ENCODE measurements around the gene AVP.
"Not testable (repeated sequence)": the region's sequence is repeated elsewhere in the genome, so short reads cannot be mapped to it uniquely, and the experiment has no call there.

AVP gene, protein sequence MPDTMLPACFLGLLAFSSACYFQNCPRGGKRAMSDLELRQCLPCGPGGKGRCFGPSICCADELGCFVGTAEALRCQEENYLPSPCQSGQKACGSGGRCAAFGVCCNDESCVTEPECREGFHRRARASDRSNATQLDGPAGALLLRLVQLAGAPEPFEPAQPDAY

DNA sequence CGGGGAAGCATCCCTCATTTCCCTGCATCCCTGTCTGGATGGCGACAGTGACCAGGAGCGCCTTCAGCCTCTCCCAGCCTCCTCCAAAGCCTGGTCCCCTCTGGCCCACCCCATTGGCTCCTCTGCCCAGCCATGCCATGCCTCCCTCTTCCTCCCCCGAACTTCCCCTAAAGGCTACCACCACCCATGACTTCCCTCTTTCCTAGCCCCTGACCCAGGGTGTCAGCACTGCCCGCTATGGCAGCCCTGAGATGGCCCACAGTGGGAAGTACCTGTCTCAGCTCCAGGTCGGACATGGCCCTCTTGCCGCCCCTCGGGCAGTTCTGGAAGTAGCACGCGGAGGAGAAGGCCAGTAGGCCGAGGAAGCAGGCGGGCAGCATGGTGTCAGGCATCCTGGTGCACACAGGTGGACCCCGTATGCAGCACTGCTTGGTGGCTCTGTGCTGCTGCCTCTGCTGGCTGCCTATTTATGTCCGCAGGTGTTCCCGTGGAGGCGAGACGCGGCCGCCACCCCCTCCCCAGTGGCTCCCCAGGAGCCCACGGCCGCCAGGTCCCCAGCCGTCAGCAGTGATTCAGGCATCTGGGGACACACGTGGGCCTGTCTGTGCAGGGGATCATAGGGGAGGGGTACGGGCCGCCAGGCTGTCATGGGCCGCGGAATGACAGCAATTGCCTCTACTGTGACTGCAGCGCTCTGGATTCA is at the start of gene AVP:
Gene AVP, minus strand, starts transcription at position 442 of the 703 bp plus-strand sequence. Its CDS starts 50 bp downstream, at position 392.
- Histone ChIP-seq H3K4me1 (ENCODE audit: control insufficient read depth, insufficient read depth, low read length) (peaks cover 4% of the 10 kb centered on the region), H3K4me3 (ENCODE audit: low read length) (no peak within 1 kb of the TSS), H3K36me3 (ENCODE audit: control insufficient read depth, insufficient read depth, low read length) (no peaks in the 10 kb centered on the region), H3K9ac (ENCODE audit: low read length) (no peak within 1 kb of the TSS), H3K27me3 (ENCODE audit: control insufficient read depth, insufficient read depth, low read length) (peaks cover 44% of the 10 kb centered on the region), H3K9me3 (ENCODE audit: control insufficient read depth, low read length) (no peaks in the 10 kb centered on the region)

DNA sequence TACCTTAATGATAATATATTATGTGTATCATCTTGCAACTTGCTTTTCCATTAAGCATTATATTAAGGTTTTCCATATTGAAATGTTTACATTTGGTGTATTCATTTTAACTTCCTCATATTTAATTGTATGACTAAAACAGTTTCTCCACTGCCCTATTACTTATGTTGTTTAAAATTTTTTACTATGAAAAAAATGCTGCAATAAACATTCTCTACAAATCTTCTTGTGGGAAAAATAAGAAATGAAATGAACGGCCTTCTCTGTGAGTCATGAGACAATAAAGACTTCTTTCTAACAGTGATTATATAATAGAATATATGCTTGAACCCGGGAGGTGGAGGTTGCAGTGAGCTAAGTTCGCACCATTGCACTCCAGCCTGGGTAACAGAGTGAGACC is 49.6 kb upstream of the AVP start:
- no peak overlapping the region for H3K4me3 ChIP-seq (ENCODE audit: low read length)
- H3K27me3 ChIP-seq (ENCODE audit: control insufficient read depth, insufficient read depth, low read length) = no peaks in the 10 kb centered on the region
- H3K36me3 ChIP-seq (ENCODE audit: control insufficient read depth, insufficient read depth, low read length) = no peaks in the 10 kb centered on the region
- no peaks in the 10 kb centered on the region for H3K9me3 ChIP-seq (ENCODE audit: control insufficient read depth, low read length)
- no peak overlapping the region for H3K9ac ChIP-seq (ENCODE audit: low read length)
- no peaks in the 10 kb centered on the region for H3K4me1 ChIP-seq (ENCODE audit: control insufficient read depth, insufficient read depth, low read length)

- H3K9ac ChIP-seq (ENCODE audit: low read length) = no peak overlapping the region
- no peaks in the 10 kb centered on the region for H3K9me3 ChIP-seq (ENCODE audit: control insufficient read depth, low read length)
- no peaks in the 10 kb centered on the region for H3K27me3 ChIP-seq (ENCODE audit: control insufficient read depth, insufficient read depth, low read length)
- H3K4me1 ChIP-seq (ENCODE audit: control insufficient read depth, insufficient read depth, low read length) = no peaks in the 10 kb centered on the region
- no peaks in the 10 kb centered on the region for H3K36me3 ChIP-seq (ENCODE audit: control insufficient read depth, insufficient read depth, low read length)
- H3K4me3 ChIP-seq (ENCODE audit: low read length) = no peak overlapping the region
These were observed 48.6 kb upstream of the AVP start for GRCh38 chr20:3133155-3133554.

DNA sequence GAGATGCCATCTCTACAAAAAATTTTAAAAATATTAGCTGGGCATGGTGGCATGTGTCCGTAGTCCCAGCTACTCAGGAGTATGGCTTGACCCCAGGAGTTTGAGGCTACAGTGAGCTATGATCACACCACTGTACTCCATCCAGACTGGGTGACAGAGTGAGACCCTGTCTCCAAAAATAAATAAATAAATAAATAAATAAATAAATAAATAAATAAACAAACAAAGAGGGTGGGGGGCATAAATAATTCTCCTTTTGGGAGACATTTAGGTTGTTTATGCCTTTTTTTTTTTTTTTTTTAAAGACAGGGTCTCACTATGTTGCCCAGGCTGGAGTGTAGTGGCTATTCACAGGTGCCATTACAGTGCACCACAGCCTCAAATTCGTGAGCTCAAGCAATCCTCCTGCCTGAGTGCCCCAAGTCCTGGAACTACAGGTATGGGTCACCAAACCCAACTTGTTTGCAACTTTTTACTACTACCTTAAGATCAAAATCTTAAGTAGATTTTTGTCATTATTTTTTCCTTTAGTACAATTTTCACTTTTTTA is 45.6 kb upstream of the AVP start:
- Histone ChIP-seq H3K27me3 (ENCODE audit: control insufficient read depth, insufficient read depth, low read length) (no peaks in the 10 kb centered on the region), H3K9me3 (ENCODE audit: control insufficient read depth, low read length) (no peaks in the 10 kb centered on the region), H3K9ac (ENCODE audit: low read length) (no peak overlapping the region), H3K4me3 (ENCODE audit: low read length) (no peak overlapping the region), H3K36me3 (ENCODE audit: control insufficient read depth, insufficient read depth, low read length) (no peaks in the 10 kb centered on the region), H3K4me1 (ENCODE audit: control insufficient read depth, insufficient read depth, low read length) (no peaks in the 10 kb centered on the region)

GRCh38 chr20:3129094-3129493 is 44.6 kb upstream of the AVP start:
- H3K4me3 ChIP-seq (ENCODE audit: low read length) = no peak overlapping the region
- H3K27me3 ChIP-seq (ENCODE audit: control insufficient read depth, insufficient read depth, low read length) = no peaks in the 10 kb centered on the region
- no peak overlapping the region for H3K9ac ChIP-seq (ENCODE audit: low read length)
- H3K4me1 ChIP-seq (ENCODE audit: control insufficient read depth, insufficient read depth, low read length) = no peaks in the 10 kb centered on the region
- no peaks in the 10 kb centered on the region for H3K36me3 ChIP-seq (ENCODE audit: control insufficient read depth, insufficient read depth, low read length)
- H3K9me3 ChIP-seq (ENCODE audit: control insufficient read depth, low read length) = no peaks in the 10 kb centered on the region

- Histone ChIP-seq H3K36me3 (ENCODE audit: control insufficient read depth, insufficient read depth, low read length) (no peaks in the 10 kb centered on the region), H3K27me3 (ENCODE audit: control insufficient read depth, insufficient read depth, low read length) (no peaks in the 10 kb centered on the region), H3K4me3 (ENCODE audit: low read length) (no peak overlapping the region), H3K9me3 (ENCODE audit: control insufficient read depth, low read length) (no peaks in the 10 kb centered on the region), H3K4me1 (ENCODE audit: control insufficient read depth, insufficient read depth, low read length) (no peaks in the 10 kb centered on the region), H3K9ac (ENCODE audit: low read length) (no peak overlapping the region)
These were observed 43.9 kb upstream of the AVP start for GRCh38 chr20:3128275-3128984.

DNA sequence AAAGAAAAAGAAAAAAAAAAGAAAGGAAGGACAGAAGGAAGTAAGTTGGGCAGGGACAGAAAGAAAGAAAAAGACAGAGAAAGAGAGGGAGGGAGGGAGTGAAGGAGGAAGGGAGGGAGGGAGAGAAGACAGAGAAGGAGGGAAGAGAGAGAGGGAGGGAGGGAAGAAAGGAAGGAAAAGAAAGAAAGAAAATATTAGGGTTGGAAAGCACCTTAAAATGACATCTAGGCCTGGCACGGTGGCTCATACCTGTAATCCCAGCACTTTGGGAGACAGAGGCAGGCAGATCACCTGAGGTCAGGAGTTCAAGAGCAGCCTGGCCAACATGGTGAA is 42.0 kb upstream of the AVP start:
- Histone ChIP-seq H3K4me1 (ENCODE audit: control insufficient read depth, insufficient read depth, low read length) (no peaks in the 10 kb centered on the region), H3K27me3 (ENCODE audit: control insufficient read depth, insufficient read depth, low read length) (no peaks in the 10 kb centered on the region), H3K9ac (ENCODE audit: low read length) (no peak overlapping the region), H3K9me3 (ENCODE audit: control insufficient read depth, low read length) (no peaks in the 10 kb centered on the region), H3K36me3 (ENCODE audit: control insufficient read depth, insufficient read depth, low read length) (no peaks in the 10 kb centered on the region), H3K4me3 (ENCODE audit: low read length) (no peak overlapping the region)

- not testable (repeated sequence) for H3K4me1 ChIP-seq (ENCODE audit: control insufficient read depth, insufficient read depth, low read length); H3K4me3 ChIP-seq (ENCODE audit: low read length); H3K9ac ChIP-seq (ENCODE audit: low read length); H3K9me3 ChIP-seq (ENCODE audit: control insufficient read depth, low read length); H3K36me3 ChIP-seq (ENCODE audit: control insufficient read depth, insufficient read depth, low read length); H3K27me3 ChIP-seq (ENCODE audit: control insufficient read depth, insufficient read depth, low read length)
These were observed 41.4 kb upstream of the AVP start for GRCh38 chr20:3125776-3126526.

DNA sequence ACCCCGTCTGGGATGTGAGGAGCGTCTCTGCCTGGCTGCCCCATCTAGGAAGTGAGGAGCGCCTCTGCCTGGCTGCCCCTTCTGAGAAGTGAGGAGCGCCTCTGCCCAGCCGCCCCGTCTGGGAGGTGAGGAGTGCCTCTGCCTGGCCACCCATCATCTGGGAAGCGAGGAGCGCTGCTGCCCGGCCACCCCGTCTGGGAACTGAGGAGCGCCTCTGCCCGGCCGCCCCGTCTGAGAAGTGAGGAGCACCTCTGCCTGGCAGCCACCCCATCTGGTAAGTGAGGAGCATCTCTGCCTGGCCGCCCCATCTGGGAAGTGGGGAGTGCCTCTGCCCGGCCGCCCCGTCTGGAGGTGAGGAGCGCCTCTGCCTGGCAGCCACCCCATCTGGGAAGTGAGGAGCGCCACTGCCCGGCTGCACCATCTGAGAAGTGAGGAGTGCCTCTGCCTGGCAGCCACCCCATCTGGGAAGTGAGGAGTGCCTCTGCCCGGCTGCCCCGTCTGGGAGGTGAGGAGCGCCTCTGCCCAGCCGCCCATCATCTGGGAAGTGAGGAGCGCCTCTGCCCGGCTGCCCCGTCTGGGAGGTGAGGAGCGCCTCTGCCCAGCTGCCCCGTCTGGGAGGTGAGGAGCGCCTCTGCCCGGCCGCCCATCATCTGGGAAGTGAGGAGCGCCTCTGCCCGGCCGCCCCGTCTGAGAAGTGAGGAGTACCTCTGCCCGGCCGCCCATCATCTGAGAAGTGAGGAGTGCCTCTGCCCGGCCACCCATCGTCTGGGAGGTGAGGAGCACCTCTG is 40.4 kb upstream of the AVP start:
- H3K27me3 ChIP-seq (ENCODE audit: control insufficient read depth, insufficient read depth, low read length); H3K4me3 ChIP-seq (ENCODE audit: low read length); H3K36me3 ChIP-seq (ENCODE audit: control insufficient read depth, insufficient read depth, low read length); H3K9me3 ChIP-seq (ENCODE audit: control insufficient read depth, low read length); H3K4me1 ChIP-seq (ENCODE audit: control insufficient read depth, insufficient read depth, low read length); H3K9ac ChIP-seq (ENCODE audit: low read length): not testable (repeated sequence)

DNA sequence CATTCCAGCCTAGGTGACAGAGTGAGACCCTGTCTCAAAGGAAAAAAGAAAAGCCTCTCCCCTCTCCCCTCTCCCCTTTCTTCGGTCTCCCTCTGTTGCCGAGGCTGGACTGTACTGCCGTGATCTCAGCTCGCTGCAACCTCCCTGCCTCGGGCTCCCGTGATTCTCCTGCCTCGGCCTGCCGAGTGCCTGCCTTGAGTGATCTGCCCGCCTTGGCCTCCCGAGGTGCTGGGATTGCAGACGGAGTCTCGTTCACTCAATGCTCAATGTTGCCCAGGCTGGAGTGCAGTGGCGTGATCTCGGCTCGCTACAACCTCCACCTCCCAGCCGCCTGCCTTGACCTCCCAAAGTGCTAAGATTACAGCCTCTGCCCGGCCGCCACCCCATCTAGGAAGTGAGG is 39.6 kb upstream of the AVP start:
- not testable (repeated sequence) for H3K36me3 ChIP-seq (ENCODE audit: control insufficient read depth, insufficient read depth, low read length); H3K9me3 ChIP-seq (ENCODE audit: control insufficient read depth, low read length); H3K27me3 ChIP-seq (ENCODE audit: control insufficient read depth, insufficient read depth, low read length); H3K9ac ChIP-seq (ENCODE audit: low read length); H3K4me1 ChIP-seq (ENCODE audit: control insufficient read depth, insufficient read depth, low read length); H3K4me3 ChIP-seq (ENCODE audit: low read length)

DNA sequence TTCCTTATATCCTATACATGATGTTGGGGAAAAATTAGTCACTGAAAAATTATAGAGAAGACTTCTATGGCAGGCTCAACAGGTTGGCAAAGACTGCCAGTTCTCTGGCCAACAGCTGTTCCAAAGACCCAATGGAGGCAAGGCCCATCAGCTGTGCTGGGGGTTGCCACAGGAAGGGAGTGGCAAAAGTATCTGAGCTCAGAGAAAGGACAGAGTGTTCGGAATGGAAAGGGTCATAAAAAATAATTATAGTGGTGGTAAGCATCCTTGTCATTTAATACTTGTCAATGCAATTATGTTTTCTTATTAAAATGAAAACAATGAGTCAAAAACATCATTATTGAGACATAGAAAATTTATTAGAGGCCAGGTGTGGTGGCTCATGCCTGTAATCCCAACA is 39.0 kb upstream of the AVP start:
- no peaks in the 10 kb centered on the region for H3K4me1 ChIP-seq (ENCODE audit: control insufficient read depth, insufficient read depth, low read length)
- H3K36me3 ChIP-seq (ENCODE audit: control insufficient read depth, insufficient read depth, low read length) = no peaks in the 10 kb centered on the region
- no peak overlapping the region for H3K4me3 ChIP-seq (ENCODE audit: low read length)
- H3K9me3 ChIP-seq (ENCODE audit: control insufficient read depth, low read length) = no peaks in the 10 kb centered on the region
- H3K27me3 ChIP-seq (ENCODE audit: control insufficient read depth, insufficient read depth, low read length) = no peaks in the 10 kb centered on the region
- H3K9ac ChIP-seq (ENCODE audit: low read length) = no peak overlapping the region

Measured in mucosa of stomach (tissue), 1 donor.